ENCODE measurements around the gene OTOF. TPM values are rescaled to one million over a fixed set of nuclear protein-coding genes. Genes with fewer than 3 reads are reported as not detected.

OTOF gene
- total and polyA plus RNA-seq, 4 experiments from 2014 or later, result 0.55 to 0.91 (median 0.83) TPM

GRCh38 chr2:26492749-26493515 lies 15.0 kb upstream of the OTOF start:
- Mint-ChIP-seq H3K27ac (peak overlapping the region in 2 of 7 donors; percentile 29 to 86), H3K4me3 (no peak overlapping the region), H3K4me1 (peaks cover 0 to 4% (median 2%) of the 10 kb centered on the region in 4 donors), H3K27me3 (peaks cover 2 to 10% of the 10 kb centered on the region in 2 donors), H3K9me3 (no peaks in the 10 kb centered on the region), H3K36me3 (no peaks in the 10 kb centered on the region)
- Histone ChIP-seq H3K27me3 (ENCODE audit: insufficient read depth, low read length) (no peaks in the 10 kb centered on the region), H3K27ac (ENCODE audit: low read depth, low read length) (no peak overlapping the region), H3K4me1 (ENCODE audit: insufficient read depth, low read length) (no peaks in the 10 kb centered on the region), H3K36me3 (ENCODE audit: insufficient read depth, low read length) (no peaks in the 10 kb centered on the region), H3K4me3 (ENCODE audit: low read length in 2 of 2) (no peak overlapping the region), H3K9me3 (ENCODE audit: control insufficient read depth in 1 of 2, low read length in 2 of 2) (no peaks in the 10 kb centered on the region)
- ChIA-PET CTCF (ENCODE audit: partially characterized antibody) (no interaction called here), POLR2A (ENCODE audit: partially characterized antibody) (no interaction called here)
- intact Hi-C loops (cut with micrococcal nuclease), result no loop called here
- no peak for DNase-seq

GRCh38 chr2:26491563-26492167 lies 13.7 kb upstream of the OTOF start:
- CTCF ChIA-PET (ENCODE audit: partially characterized antibody), result interaction anchor here (1.0 kb wide), 1 partner anchor 24 kb away, joined by 3 read pairs; no protein-coding TSS in a partner anchor
- Mint-ChIP-seq H3K27me3 (peaks cover 1 to 4% of the 10 kb centered on the region in 2 donors), H3K9me3 (no peaks in the 10 kb centered on the region), H3K36me3 (no peaks in the 10 kb centered on the region), H3K4me1 (peaks cover 0 to 4% (median 2%) of the 10 kb centered on the region in 4 donors), H3K27ac (no peak overlapping the region), H3K4me3 (no peak overlapping the region)
- POLR2A ChIA-PET (ENCODE audit: partially characterized antibody), result no interaction called here
- Histone ChIP-seq H3K36me3 (ENCODE audit: insufficient read depth, low read length) (no peaks in the 10 kb centered on the region), H3K4me3 (ENCODE audit: low read length in 2 of 2) (no peak overlapping the region), H3K27me3 (ENCODE audit: insufficient read depth, low read length) (no peaks in the 10 kb centered on the region), H3K9me3 (ENCODE audit: control insufficient read depth in 1 of 2, low read length in 2 of 2) (no peaks in the 10 kb centered on the region), H3K4me1 (ENCODE audit: insufficient read depth, low read length) (no peaks in the 10 kb centered on the region), H3K27ac (ENCODE audit: low read depth, low read length) (no peak overlapping the region)
- intact Hi-C loops (cut with micrococcal nuclease), result no loop called here
- no peak for DNase-seq

GRCh38 chr2:26489213-26489850 lies 11.4 kb upstream of the OTOF start:
- Histone ChIP-seq H3K36me3 (ENCODE audit: insufficient read depth, low read length) (no peaks in the 10 kb centered on the region), H3K4me3 (ENCODE audit: low read length in 2 of 2) (no peak overlapping the region), H3K4me1 (ENCODE audit: insufficient read depth, low read length) (no peaks in the 10 kb centered on the region), H3K27me3 (ENCODE audit: insufficient read depth, low read length) (no peaks in the 10 kb centered on the region), H3K27ac (ENCODE audit: low read depth, low read length) (no peak overlapping the region), H3K9me3 (ENCODE audit: control insufficient read depth in 1 of 2, low read length in 2 of 2) (no peaks in the 10 kb centered on the region)
- peaks cover 2 to 3% of the 10 kb centered on the region in 2 donors for H3K27me3 Mint-ChIP-seq
- H3K9me3 Mint-ChIP-seq, result no peaks in the 10 kb centered on the region
- no peak overlapping the region for H3K4me3 Mint-ChIP-seq
- CTCF ChIA-PET (ENCODE audit: partially characterized antibody), result no interaction called here
- DNase-seq, result peak in 1 of 5 donors; percentile 18
- no peak overlapping the region for H3K27ac Mint-ChIP-seq
- no peaks in the 10 kb centered on the region for H3K36me3 Mint-ChIP-seq
- POLR2A ChIA-PET (ENCODE audit: partially characterized antibody), result no interaction called here
- H3K4me1 Mint-ChIP-seq, result peaks cover 0 to 3% (median 1%) of the 10 kb centered on the region in 4 donors
- intact Hi-C loops (cut with micrococcal nuclease), result no loop called here

GRCh38 chr2:26488463-26489212 lies 10.7 kb upstream of the OTOF start:
- H3K27me3 Mint-ChIP-seq, result peaks cover 2 to 3% of the 10 kb centered on the region in 2 donors
- H3K9me3 ChIP-seq (ENCODE audit: control insufficient read depth in 1 of 2, low read length in 2 of 2), result no peaks in the 10 kb centered on the region
- no peak overlapping the region for H3K4me3 Mint-ChIP-seq
- no peaks in the 10 kb centered on the region for H3K4me1 ChIP-seq (ENCODE audit: insufficient read depth, low read length)
- DNase-seq, result no peak
- H3K4me3 ChIP-seq (ENCODE audit: low read length in 2 of 2), result no peak overlapping the region
- POLR2A ChIA-PET (ENCODE audit: partially characterized antibody), result no interaction called here
- no peaks in the 10 kb centered on the region for H3K36me3 Mint-ChIP-seq
- no peaks in the 10 kb centered on the region for H3K36me3 ChIP-seq (ENCODE audit: insufficient read depth, low read length)
- H3K27ac Mint-ChIP-seq, result no peak overlapping the region
- H3K9me3 Mint-ChIP-seq, result no peaks in the 10 kb centered on the region
- H3K4me1 Mint-ChIP-seq, result peaks cover 0 to 3% (median 1%) of the 10 kb centered on the region in 4 donors
- no peak overlapping the region for H3K27ac ChIP-seq (ENCODE audit: low read depth, low read length)
- no peaks in the 10 kb centered on the region for H3K27me3 ChIP-seq (ENCODE audit: insufficient read depth, low read length)
- intact Hi-C loops (cut with micrococcal nuclease), result no loop called here
- CTCF ChIA-PET (ENCODE audit: partially characterized antibody), result interaction anchor here (1.4 kb wide), 1 partner anchor 15 kb away, joined by 8 read pairs; no protein-coding TSS in a partner anchor

GRCh38 chr2:26487192-26487591 lies 9.3 kb upstream of the OTOF start:
- Mint-ChIP-seq H3K4me1 (no peaks in the 10 kb centered on the region), H3K36me3 (no peaks in the 10 kb centered on the region), H3K27me3 (peaks cover 2 to 5% of the 10 kb centered on the region in 2 donors), H3K9me3 (no peaks in the 10 kb centered on the region), H3K4me3 (no peak overlapping the region), H3K27ac (no peak overlapping the region)
- H3K27ac ChIP-seq (ENCODE audit: low read depth, low read length), result no peak overlapping the region
- POLR2A ChIA-PET (ENCODE audit: partially characterized antibody), result no interaction called here
- no peak overlapping the region for H3K4me3 ChIP-seq (ENCODE audit: low read length in 2 of 2)
- intact Hi-C loops (cut with micrococcal nuclease), result no loop called here
- H3K36me3 ChIP-seq (ENCODE audit: insufficient read depth, low read length), result no peaks in the 10 kb centered on the region
- no peak for DNase-seq
- H3K27me3 ChIP-seq (ENCODE audit: insufficient read depth, low read length), result no peaks in the 10 kb centered on the region
- no peaks in the 10 kb centered on the region for H3K9me3 ChIP-seq (ENCODE audit: control insufficient read depth in 1 of 2, low read length in 2 of 2)
- CTCF ChIA-PET (ENCODE audit: partially characterized antibody), result interaction anchor here (1.4 kb wide), 1 partner anchor 16 kb away, joined by 8 read pairs; no protein-coding TSS in a partner anchor
- no peaks in the 10 kb centered on the region for H3K4me1 ChIP-seq (ENCODE audit: insufficient read depth, low read length)

- no peak overlapping the region for H3K27ac ChIP-seq (ENCODE audit: low read depth, low read length)
- ChIA-PET CTCF (ENCODE audit: partially characterized antibody) (no interaction called here), POLR2A (ENCODE audit: partially characterized antibody) (no interaction called here)
- Mint-ChIP-seq H3K9me3 (no peaks in the 10 kb centered on the region), H3K4me1 (no peaks in the 10 kb centered on the region), H3K36me3 (no peaks in the 10 kb centered on the region), H3K27me3 (peaks cover 2 to 5% of the 10 kb centered on the region in 2 donors), H3K27ac (no peak overlapping the region), H3K4me3 (no peak overlapping the region)
- no peaks in the 10 kb centered on the region for H3K27me3 ChIP-seq (ENCODE audit: insufficient read depth, low read length)
- no peak for DNase-seq
- H3K4me1 ChIP-seq (ENCODE audit: insufficient read depth, low read length), result no peaks in the 10 kb centered on the region
- no peak overlapping the region for H3K4me3 ChIP-seq (ENCODE audit: low read length in 2 of 2)
- H3K9me3 ChIP-seq (ENCODE audit: control insufficient read depth in 1 of 2, low read length in 2 of 2), result no peaks in the 10 kb centered on the region
- intact Hi-C loops (cut with micrococcal nuclease), result no loop called here
- H3K36me3 ChIP-seq (ENCODE audit: insufficient read depth, low read length), result no peaks in the 10 kb centered on the region
Observed at GRCh38 chr2:26486789-26487188, 8.9 kb upstream of the OTOF start.
